CD4-positive, alpha-beta T cell treated with Interleukin-17A for 4 hours (primary cell): Measurements from ENCODE around the gene PCSK6.
"Not testable (repeated sequence)": the region's sequence is repeated elsewhere in the genome, so short reads cannot be mapped to it uniquely, and the experiment has no call there.

Experiments used
- DNase-seq: peaks from one replicate; pipeline ENCODE4 v3.0.0-alpha.2; 2020; ENCODE audit warnings: mixed read lengths

Gene PCSK6

GRCh38 chr15:101396484-101397261 is 92.8 kb downstream of the PCSK6 start:
- no peak for DNase-seq

GRCh38 chr15:101394654-101395053 is 94.9 kb downstream of the PCSK6 start:
- no peak for DNase-seq

DNA sequence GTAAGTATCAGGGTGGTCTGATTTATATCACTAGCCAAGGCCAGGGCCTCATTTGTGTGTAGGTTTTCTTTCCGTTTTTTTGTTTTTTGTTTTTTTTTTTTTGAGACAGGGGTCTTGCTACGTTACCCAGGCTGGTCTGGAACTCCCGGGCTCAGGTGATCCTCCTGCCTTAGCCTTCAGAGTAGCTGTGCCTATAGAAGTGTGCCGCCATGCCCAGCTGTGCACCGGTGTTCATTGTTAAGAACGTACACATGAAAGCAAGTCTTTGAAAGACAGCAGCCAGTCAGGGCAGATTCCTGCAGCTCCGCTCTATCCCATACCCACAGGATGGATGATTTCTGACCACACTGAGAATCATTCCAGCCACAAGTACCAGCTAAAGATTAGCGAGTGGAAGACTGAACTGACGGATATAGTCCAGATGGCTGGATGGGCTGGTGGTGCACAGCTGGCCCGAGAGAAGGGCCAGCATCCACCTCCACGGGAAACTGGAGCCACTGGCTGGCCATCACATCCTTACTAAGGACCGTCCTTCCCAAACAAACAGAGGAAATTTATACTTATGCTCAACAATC is 95.4 kb downstream of the PCSK6 start:
- no peak for DNase-seq

DNA sequence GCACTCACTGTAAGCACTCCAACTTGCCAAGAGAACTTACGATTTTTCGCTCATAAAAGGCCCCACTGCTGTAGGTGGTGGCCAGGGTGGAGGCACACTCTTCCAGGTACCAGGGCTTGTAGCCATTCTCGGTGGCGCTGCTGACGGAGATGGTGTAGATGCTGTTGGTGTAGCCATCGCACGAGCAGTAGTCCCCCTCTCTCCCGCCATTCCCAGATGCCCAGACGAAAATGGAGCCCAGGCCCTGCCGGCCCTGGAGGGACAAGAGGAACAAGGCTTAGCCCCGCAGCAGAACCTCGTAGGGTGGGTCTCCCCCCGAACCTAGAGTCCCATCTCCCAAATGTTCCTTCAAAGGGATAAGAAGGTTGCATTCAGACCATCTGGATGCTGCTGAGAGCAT is 96.3 kb downstream of the PCSK6 start:
- no peak for DNase-seq

- DNase-seq = no peak
Measured at GRCh38 chr15:101391981-101392640, 97.4 kb downstream of the PCSK6 start.

- DNase-seq = no peak
Measured at GRCh38 chr15:101391431-101391830, 98.1 kb downstream of the PCSK6 start.

GRCh38 chr15:101390462-101390861 is 99.0 kb downstream of the PCSK6 start:
- no peak for DNase-seq

DNA sequence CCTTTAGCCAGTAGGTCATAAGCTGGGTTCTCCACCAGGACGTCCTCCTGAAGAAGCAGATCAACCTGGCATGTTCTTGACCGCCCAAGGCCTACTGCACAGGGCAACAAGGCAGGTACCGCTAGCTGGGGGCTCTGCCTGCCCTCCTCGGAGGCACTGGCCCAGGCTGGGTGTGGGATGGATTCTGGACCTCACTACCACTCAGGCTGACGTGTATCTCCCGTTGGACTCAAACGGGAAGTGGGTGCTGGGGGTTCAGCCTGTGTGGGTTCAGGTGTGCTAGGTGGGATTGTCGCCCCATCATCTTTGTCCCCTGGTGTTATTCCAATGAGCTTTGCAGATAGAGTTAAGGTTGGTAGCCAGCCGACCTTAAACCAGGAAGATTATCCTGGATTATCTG is 99.4 kb downstream of the PCSK6 start:
- no peak for DNase-seq

- no peak for DNase-seq
Measured at GRCh38 chr15:101389362-101389761, 100.1 kb downstream of the PCSK6 start.

GRCh38 chr15:101388046-101388445 is 101.5 kb downstream of the PCSK6 start:
- DNase-seq = no peak

DNA sequence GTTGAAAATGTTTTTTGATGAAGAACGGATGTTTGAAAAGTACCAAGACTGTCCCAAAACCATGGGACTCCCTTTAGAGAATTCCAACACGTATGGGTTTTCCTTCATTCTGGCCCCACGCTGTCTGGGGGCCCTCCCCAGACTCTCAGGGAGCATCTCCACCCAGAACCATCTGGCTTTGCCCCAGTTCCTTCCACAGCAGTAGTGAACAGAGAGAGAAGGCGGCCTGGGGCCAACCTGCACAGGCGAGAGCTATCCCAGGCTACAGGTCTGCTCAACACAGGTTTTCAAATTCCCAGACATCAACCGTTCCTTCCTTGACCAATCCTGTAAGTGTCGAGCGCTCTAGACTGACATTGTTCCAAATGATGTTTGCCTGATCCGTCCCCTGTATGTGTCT is 101.9 kb downstream of the PCSK6 start:
- DNase-seq = no peak

DNA sequence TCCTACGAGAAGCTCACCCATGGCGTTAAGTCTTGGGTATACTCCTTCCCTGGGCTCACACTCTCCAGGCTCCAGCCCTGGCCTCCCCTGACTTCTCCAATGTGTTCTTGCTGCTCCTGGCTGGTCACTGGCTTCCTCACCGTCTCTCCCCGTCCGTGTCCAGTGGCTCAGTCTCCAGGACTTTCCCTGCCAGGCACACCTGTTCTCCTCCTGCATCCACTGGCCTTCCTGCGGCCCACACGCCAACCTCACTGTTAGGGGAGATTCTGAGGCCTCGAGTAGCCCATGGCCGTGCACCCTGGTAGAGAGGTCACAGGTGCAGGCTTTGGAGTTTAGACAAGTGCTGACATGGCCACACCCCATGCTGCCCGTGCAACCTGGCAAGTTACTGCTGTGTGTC is 102.5 kb downstream of the PCSK6 start:
- DNase-seq = no peak

- DNase-seq = no peak
Measured at GRCh38 chr15:101386006-101386405, 103.5 kb downstream of the PCSK6 start.

DNA sequence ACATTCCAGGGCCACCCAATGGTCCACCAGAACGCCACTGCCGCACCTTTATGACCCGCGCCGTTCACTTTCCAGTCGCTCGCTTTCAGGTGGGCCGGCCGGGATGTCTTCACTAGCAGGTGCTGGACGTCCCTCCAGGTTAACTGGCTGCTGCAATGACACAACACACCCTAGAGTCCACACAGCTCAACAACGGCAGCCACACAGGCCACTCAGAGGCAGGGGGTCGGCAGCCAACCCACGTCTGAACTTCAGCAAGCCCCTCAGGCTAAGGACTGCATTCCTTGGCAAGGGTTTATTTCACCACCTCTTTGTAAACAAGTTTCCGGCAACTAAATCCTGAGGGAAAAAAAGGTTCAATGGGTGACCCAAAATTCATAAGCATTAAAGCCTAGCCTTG is 105.2 kb downstream of the PCSK6 start:
- no peak for DNase-seq

DNA sequence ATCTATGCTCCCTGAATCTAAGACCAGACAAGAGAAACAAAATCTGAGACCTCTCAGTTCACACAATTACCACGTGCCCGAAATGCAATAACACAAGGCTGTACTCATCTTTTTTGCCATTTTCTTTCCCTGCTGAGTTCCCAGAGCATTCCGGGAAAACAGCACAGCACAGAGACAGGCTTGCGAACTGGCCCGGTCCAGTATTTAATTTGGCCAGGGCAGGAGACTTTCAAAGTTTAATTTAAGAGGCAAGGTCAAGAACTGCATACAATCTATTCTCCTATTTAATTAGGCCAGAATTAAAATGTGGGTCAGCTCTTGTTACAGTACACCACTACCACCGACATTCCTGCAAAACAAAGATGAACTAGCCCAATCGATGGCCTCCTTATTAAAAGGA is 107.0 kb downstream of the PCSK6 start:
- no peak for DNase-seq

- no peak for DNase-seq
Measured at GRCh38 chr15:101381671-101382212, 107.8 kb downstream of the PCSK6 start.

DNA sequence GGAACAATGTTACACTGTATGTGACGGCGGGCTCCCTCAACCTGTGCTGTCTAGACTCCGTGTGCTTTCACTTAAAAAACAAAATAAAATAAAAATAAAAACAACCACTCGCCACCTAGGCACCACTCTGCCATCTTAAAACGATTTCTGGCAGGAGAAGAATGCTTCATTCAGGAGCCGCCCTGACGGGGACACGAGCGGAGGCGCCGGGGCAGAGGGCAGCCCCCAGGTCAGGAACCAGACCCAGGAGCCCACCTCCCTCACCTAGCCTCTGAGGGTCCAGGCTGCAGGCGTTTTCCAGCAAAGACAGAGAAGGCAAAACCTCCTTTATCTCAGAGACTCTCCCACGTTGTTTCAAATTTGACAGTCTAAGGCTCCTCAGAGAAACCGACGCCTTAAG is 109.4 kb downstream of the PCSK6 start:
- DNase-seq = no peak

DNA sequence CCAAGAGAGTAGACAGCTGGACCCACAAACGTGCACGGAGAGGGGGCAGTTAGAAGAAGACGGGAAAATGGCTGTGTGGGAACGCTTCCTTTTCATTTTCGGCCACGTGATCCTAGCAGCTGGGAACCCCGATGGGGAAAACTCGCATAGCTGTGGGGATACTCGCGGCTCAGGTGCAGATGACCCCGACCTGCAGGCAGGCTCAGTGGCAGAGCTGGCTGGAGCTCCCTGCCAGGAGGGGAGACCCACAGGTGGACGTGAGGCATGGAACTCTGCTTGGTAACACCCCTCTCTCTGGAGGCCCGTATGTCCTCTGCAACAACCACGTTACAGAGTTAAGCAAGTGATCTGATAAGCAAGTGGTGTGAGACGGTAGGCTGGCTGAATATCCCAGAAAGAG is 109.9 kb downstream of the PCSK6 start:
- no peak for DNase-seq

DNA sequence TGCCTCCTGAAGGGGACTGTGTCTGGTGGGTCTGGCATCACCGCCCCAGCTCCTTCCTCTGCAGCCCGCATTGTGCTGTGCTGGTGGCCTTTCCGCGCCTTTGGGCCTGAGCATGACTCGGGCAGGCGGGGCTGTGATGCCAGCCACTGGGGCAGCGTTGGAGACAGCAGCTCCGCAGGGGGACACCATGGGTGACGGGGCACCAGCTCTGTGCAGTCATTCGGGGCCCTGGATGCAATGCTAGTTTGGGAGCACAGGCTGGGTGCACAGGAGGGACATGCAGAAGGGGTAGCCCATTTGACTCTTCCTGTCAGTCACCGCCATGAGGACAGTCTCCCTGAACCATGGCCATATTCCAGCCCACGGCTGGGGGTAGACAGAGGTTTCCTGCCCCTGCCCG is 110.6 kb downstream of the PCSK6 start:
- DNase-seq = no peak

DNA sequence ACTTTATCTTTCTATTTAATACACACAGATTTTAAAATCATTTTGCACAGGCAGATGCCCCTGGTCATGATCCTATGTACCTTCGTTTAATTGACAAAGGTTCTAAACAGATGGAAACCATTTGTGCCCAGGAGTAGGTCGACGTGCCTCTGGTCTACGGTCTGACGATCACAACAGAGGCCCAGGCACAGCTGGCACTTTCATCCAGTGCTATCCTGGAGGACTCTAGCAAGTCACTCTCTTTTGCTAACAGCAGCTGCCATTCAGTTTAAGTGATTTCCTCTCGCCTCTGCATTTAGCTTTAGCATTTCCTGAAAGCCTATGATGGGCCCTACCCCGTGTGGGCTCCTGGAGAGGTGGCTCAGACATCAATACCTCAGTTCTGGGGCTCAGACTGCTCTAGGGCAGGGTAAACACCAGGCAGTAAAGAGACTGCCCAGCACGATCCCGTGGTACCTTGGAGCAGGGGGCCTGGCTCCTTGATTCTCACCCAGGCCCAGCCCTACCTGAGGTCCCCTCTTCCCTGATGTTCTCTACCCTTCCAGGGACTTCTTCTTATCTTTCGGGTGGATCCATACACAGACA is 111.2 kb downstream of the PCSK6 start:
- no peak for DNase-seq

DNA sequence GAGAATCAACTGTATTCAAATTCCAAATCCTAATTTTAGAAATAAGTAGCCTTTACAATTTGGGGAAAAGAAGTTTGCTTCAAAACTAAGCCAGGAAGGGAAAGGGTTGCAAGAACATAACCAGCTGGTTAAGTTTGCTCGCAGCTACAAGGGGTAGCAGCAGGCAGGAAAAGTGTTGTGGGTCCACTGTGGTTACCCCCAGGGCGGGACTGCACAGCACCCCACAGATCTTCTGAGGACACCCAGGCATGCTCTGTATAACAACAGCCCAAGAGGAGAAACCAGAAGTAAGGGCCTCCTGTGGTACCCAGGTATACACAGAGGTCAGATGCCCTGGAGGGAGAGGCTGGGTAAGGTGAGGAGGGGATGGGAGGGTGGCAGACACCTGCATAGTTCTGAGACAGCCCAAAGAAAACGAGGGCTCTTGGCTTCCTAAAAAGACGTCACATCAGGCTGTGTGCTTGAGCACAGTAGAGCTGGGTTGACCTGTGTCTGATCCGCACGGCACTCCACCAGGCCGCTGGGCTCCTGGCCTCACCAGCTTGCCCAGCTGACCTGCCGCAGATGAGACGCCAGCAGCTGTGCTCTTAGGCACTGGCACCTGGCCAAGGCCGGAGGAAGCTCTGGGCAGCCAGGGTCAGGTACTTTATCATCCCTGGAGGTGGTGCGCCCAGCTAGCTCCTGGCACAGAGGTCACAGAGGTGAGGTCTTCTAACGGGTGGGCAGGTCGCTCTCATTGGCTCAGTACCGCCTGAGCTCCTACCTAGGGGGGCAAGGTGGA is 112.7 kb downstream of the PCSK6 start:
- no peak for DNase-seq

- DNase-seq = not testable (repeated sequence)
Measured at GRCh38 chr15:101375006-101375405, 114.5 kb downstream of the PCSK6 start.

- no peak for DNase-seq
Measured at GRCh38 chr15:101374326-101374725, 115.2 kb downstream of the PCSK6 start.
